NCI-H128 (cell line): ENCODE measurements around the gene TENM3.
A peak's percentile ranks its signal among the peaks of the same experiment; 100 is the strongest.
"Not testable (repeated sequence)": the region's sequence is repeated elsewhere in the genome, so short reads cannot be mapped to it uniquely, and the experiment has no call there.

Source experiments
- DNase-seq: peaks from one replicate; lab custom pipeline; 2025; ENCODE audit not compliant: unreplicated experiment; lab: John Stamatoyannopoulos, UW

The TENM3 gene

GRCh38 chr4:182243204-182243603, at the start of gene TENM3:
Gene TENM3, plus strand, starts transcription at chr4:182243402. Its CDS starts 80,619 bp downstream, at chr4:182324021.
- DNase-seq, result not testable (repeated sequence)

- DNase-seq, result no peak
These were observed 48.9 kb upstream of the TENM3 start for GRCh38 chr4:182194091-182194824.

- DNase-seq, result no peak
These were observed 45.6 kb upstream of the TENM3 start for GRCh38 chr4:182197611-182198010.

GRCh38 chr4:182201871-182202270, 41.3 kb upstream of the TENM3 start:
- no peak for DNase-seq

GRCh38 chr4:182202650-182203049, 40.6 kb upstream of the TENM3 start:
- no peak for DNase-seq

- no peak for DNase-seq
These were observed 39.3 kb upstream of the TENM3 start for GRCh38 chr4:182203872-182204411.

GRCh38 chr4:182205306-182205705, 37.9 kb upstream of the TENM3 start:
- DNase-seq, result no peak

GRCh38 chr4:182206266-182206665, 36.9 kb upstream of the TENM3 start:
- DNase-seq, result no peak

GRCh38 chr4:182206916-182207315, 36.3 kb upstream of the TENM3 start:
- DNase-seq, result no peak

- DNase-seq, result no peak
These were observed 35.3 kb upstream of the TENM3 start for GRCh38 chr4:182207830-182208396.

GRCh38 chr4:182208526-182209050, 34.6 kb upstream of the TENM3 start:
- no peak for DNase-seq

GRCh38 chr4:182212211-182212761, 30.9 kb upstream of the TENM3 start:
- DNase-seq, result peak; percentile 35

GRCh38 chr4:182213004-182213403, 30.2 kb upstream of the TENM3 start:
- no peak for DNase-seq

- no peak for DNase-seq
These were observed 28.1 kb upstream of the TENM3 start for GRCh38 chr4:182215148-182215547.

GRCh38 chr4:182216005-182216404, 27.2 kb upstream of the TENM3 start:
- DNase-seq, result no peak

GRCh38 chr4:182219411-182220056, 23.7 kb upstream of the TENM3 start:
- DNase-seq, result no peak

- DNase-seq, result no peak
These were observed 21.2 kb upstream of the TENM3 start for GRCh38 chr4:182221987-182222386.

GRCh38 chr4:182222766-182223165, 20.4 kb upstream of the TENM3 start:
- DNase-seq, result no peak

- no peak for DNase-seq
These were observed 19.5 kb upstream of the TENM3 start for GRCh38 chr4:182223708-182224107.

- DNase-seq, result no peak
These were observed 18.9 kb upstream of the TENM3 start for GRCh38 chr4:182224192-182224850.
